OCI-LY7 (cell line): ENCODE data around the gene YJU2. TPM values are rescaled to one million over a fixed set of nuclear protein-coding genes. Genes with fewer than 3 reads are reported as not detected.

Source experiments
- BruUV-seq: library from RNA; stranded (reverse); fragments of 400-500 nt; replicated peaks from 2 replicates; lab custom pipeline; 2021; lab: Mats Ljungman, UMichigan
- CTCF ChIA-PET: fragments of 300-600 bp; sonication (Branson Sonifier 250); formaldehyde crosslinking; loops from one replicate; lab custom pipeline; 2022; ENCODE audit warnings: antibody characterized with exemption; ENCODE audit not compliant: unreplicated experiment; lab: Charles Lee
- POLR2A ChIA-PET: fragments of 300-600 bp; sonication (Branson Sonifier 250); formaldehyde crosslinking; loops from one replicate; lab custom pipeline; 2022; ENCODE audit warnings: antibody characterized with exemption; lab: Charles Lee
- DNase-seq: peaks from one replicate; pipeline ENCODE4 v3.0.0-alpha.2; 2015; ENCODE audit warnings: low spot score
- H2AFZ ChIP-seq: fragments of 200-600 bp; sonication (generic), shearing (Covaris generic); 2 replicates; pipeline ENCODE4 v1.6.1; 2014; ENCODE audit warnings: mild to moderate bottlenecking, antibody characterized with exemption, low read length, moderate library complexity
- H3K27ac ChIP-seq: fragments of 200-600 bp; sonication (generic); 2 replicates; pipeline ENCODE4 v1.5.1; 2014; ENCODE audit warnings: mixed run types, low read depth, mild to moderate bottlenecking, moderate library complexity, low read length, inconsistent platforms; ENCODE audit not compliant: poor library complexity, severe bottlenecking
- H3K36me3 ChIP-seq: fragments of 200-600 bp; sonication (generic); 2 replicates; pipeline ENCODE4 v1.6.1; 2014; ENCODE audit warnings: mild to moderate bottlenecking, antibody characterized with exemption, low read length, moderate library complexity, mixed read lengths; ENCODE audit not compliant: insufficient read depth
- H3K4me1 ChIP-seq: fragments of 200-600 bp; sonication (generic); 2 replicates; pipeline ENCODE4 v1.5.1; 2014; ENCODE audit warnings: mild to moderate bottlenecking, low read length; ENCODE audit not compliant: insufficient read depth, poor library complexity, severe bottlenecking
- H3K4me2 ChIP-seq: fragments of 200-600 bp; sonication (generic); 2 replicates; pipeline ENCODE4 v1.6.1; 2014; ENCODE audit warnings: mild to moderate bottlenecking, low read length
- H3K4me3 ChIP-seq: fragments of 200-600 bp; sonication (generic); 2 replicates; pipeline ENCODE4 v1.5.1; 2014; ENCODE audit warnings: mild to moderate bottlenecking, low read depth, low read length; ENCODE audit not compliant: poor library complexity, severe bottlenecking
- H3K79me2 ChIP-seq: fragments of 200-600 bp; sonication (generic); 2 replicates; pipeline ENCODE4 v1.6.1; 2016; ENCODE audit warnings: low read depth, mild to moderate bottlenecking, low read length, moderate library complexity, mixed read lengths; ENCODE audit not compliant: insufficient read depth
- H3K9me2 ChIP-seq: fragments of 200-600 bp; sonication (generic); 2 replicates; pipeline ENCODE4 v1.6.1; 2016; ENCODE audit warnings: mild to moderate bottlenecking, low read length, mixed read lengths; ENCODE audit not compliant: insufficient read depth
- H3K9me3 ChIP-seq: fragments of 200-600 bp; sonication (generic); 2 replicates; pipeline ENCODE4 v1.6.1; 2014; ENCODE audit warnings: mild to moderate bottlenecking, mixed run types, low read length, mixed read lengths
- H4K20me1 ChIP-seq: fragments of 200-600 bp; sonication (generic); 2 replicates; pipeline ENCODE4 v1.6.1; 2014; ENCODE audit warnings: mild to moderate bottlenecking, antibody characterized with exemption, low read length, moderate library complexity, mixed read lengths; ENCODE audit not compliant: insufficient read depth
- CTCF ChIP-seq: fragments of 200-600 bp; sonication (generic); conservative IDR thresholded peaks from 2 replicates; pipeline ENCODE4 v1.5.1; 2014; ENCODE audit warnings: mild to moderate bottlenecking, antibody characterized with exemption, low read length, moderate library complexity, mixed read lengths
- EZH2phosphoT487 ChIP-seq: fragments of 200-600 bp; sonication (generic); IDR thresholded peaks from 2 replicates; pipeline ENCODE4 v1.6.1; 2018; ENCODE audit warnings: low read depth, borderline replicate concordance, mild to moderate bottlenecking, mixed run types, antibody characterized with exemption, low read length, moderate library complexity, mixed read lengths
- intact Hi-C: fragments of 100-400 bp; cut with micrococcal nuclease; formaldehyde crosslinking; loops from one replicate; pipeline ENCODE4 v1.10.0; 2022; ENCODE audit not compliant: unreplicated experiment
- total RNA-seq, 2 experiments: library from RNA; depleted of rRNA in 1 of 2; stranded (reverse); fragments of >200 nt in 1 of 2; shearing (Covaris generic) in 1 of 2; gene quantifications; 2 replicates each; pipeline ENCODE4 v1.2.3, GENCODE V29; 2014 to 2022

Gene YJU2
- total RNA-seq, 2 experiments from 2014 or later = 35.0 to 38.2 TPM

- Histone ChIP-seq H3K4me3 (no peak overlapping the region), H3K4me2 (no peak overlapping the region), H2AFZ (no peak overlapping the region), H3K4me1 (no peaks in the 10 kb centered on the region), H3K27ac (no peak overlapping the region), H4K20me1 (no peaks in the 10 kb centered on the region), H3K79me2 (no peaks in the 10 kb centered on the region), H3K36me3 (no peaks in the 10 kb centered on the region), H3K9me3 (no peaks in the 10 kb centered on the region), H3K9me2 (no peaks in the 10 kb centered on the region)
- no peak for DNase-seq
- no TSS peak for BruUV-seq
- POLR2A ChIA-PET = interaction anchor here (0.6 to 0.8 kb wide), 2 partner anchors 36 to 76 kb away, joined by 3 read pairs; no protein-coding TSS in a partner anchor
- TF ChIP-seq EZH2phosphoT487 = no peak
- no peak for TF ChIP-seq CTCF
- intact Hi-C loops = no loop called here
- CTCF ChIA-PET = interaction anchor here (0.6 kb wide), 1 partner anchor 65 kb away, joined by 3 read pairs; no protein-coding TSS in a partner anchor
Measured at GRCh38 chr19:4277191-4277696, 30.4 kb downstream of the YJU2 start.

GRCh38 chr19:4278010-4278409 lies 31.1 kb downstream of the YJU2 start:
- Histone ChIP-seq H3K36me3 (no peaks in the 10 kb centered on the region), H3K9me2 (no peaks in the 10 kb centered on the region), H3K4me2 (no peak overlapping the region), H3K4me3 (no peak overlapping the region), H3K79me2 (no peaks in the 10 kb centered on the region), H2AFZ (no peak overlapping the region), H3K27ac (no peak overlapping the region), H3K4me1 (no peaks in the 10 kb centered on the region), H4K20me1 (no peaks in the 10 kb centered on the region), H3K9me3 (no peaks in the 10 kb centered on the region)
- no peak for DNase-seq
- CTCF ChIA-PET = no interaction called here
- BruUV-seq = no TSS peak
- POLR2A ChIA-PET = interaction anchor here (0.6 to 0.8 kb wide), 2 partner anchors 35 to 75 kb away, joined by 3 read pairs; no protein-coding TSS in a partner anchor
- no peak for TF ChIP-seq EZH2phosphoT487
- no peak for TF ChIP-seq CTCF
- intact Hi-C loops = no loop called here
